GM10248 (cell line): ENCODE data around the gene RERE.

ENCODE experiments used
- CTCF ChIA-PET: fragments of 300-600 bp; sonication (Branson Sonifier 250); formaldehyde crosslinking; extraction: SDS; loops from one replicate; lab custom pipeline; 2021; ENCODE audit warnings: antibody characterized with exemption; lab: Yijun Ruan, JAX
- POLR2A ChIA-PET: fragments of 350-650 bp; sonication (Branson Sonifier 250); formaldehyde crosslinking; extraction: SDS; loops from one replicate; lab custom pipeline; 2020; ENCODE audit warnings: antibody characterized with exemption; lab: Yijun Ruan, JAX
- DNase-seq: peaks from one replicate; pipeline ENCODE4 v3.0.0; 2012; ENCODE audit errors: extremely low spot score
- TF ChIP-seq, protein P1 (sequence below): IDR thresholded peaks from 2 replicates; pipeline ENCODE4 v1.5.1; 2012; ENCODE audit warnings: mild to moderate bottlenecking, low read depth; ENCODE audit errors: extremely low read depth, missing control alignments, control extremely low read depth

Gene RERE

DNA sequence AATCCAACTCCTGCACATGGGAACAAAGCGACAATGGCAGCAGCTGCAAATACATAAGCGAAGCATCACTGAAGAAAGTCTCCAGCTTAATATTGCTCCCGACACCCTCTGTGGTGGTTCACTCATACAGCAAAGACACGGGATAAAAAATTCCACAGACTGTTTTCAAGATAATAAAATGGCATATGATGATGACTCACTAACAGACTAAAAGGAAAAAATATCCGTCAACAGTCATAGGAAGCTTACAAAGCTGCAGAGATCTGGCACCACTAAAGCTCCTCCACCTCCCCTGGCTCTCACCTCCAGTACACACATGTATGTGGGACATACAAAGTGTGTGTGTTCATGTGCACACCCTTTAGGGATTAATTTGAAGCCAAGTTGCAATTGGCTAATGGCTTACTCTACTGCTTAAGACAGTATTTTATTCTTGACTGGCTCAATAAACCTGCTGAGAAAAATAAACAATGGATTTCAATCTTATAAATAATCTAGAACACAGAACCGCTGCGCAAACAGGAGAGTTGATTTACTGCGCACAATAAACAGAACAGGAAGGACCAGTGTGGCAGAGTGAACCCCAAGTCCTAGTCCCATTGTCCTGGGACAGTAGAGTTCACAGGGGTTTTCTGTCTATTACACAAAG lies 405.1 kb downstream of the RERE start:
- POLR2A ChIA-PET = no interaction called here
- DNase-seq = no peak
- TF ChIP-seq, protein P1, sequence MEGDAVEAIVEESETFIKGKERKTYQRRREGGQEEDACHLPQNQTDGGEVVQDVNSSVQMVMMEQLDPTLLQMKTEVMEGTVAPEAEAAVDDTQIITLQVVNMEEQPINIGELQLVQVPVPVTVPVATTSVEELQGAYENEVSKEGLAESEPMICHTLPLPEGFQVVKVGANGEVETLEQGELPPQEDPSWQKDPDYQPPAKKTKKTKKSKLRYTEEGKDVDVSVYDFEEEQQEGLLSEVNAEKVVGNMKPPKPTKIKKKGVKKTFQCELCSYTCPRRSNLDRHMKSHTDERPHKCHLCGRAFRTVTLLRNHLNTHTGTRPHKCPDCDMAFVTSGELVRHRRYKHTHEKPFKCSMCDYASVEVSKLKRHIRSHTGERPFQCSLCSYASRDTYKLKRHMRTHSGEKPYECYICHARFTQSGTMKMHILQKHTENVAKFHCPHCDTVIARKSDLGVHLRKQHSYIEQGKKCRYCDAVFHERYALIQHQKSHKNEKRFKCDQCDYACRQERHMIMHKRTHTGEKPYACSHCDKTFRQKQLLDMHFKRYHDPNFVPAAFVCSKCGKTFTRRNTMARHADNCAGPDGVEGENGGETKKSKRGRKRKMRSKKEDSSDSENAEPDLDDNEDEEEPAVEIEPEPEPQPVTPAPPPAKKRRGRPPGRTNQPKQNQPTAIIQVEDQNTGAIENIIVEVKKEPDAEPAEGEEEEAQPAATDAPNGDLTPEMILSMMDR = no peak
- CTCF ChIA-PET = interaction anchor here (1.7 to 1.8 kb wide), 2 partner anchors 9 to 14 kb away, joined by 4 to 5 read pairs; no protein-coding TSS in a partner anchor

DNA sequence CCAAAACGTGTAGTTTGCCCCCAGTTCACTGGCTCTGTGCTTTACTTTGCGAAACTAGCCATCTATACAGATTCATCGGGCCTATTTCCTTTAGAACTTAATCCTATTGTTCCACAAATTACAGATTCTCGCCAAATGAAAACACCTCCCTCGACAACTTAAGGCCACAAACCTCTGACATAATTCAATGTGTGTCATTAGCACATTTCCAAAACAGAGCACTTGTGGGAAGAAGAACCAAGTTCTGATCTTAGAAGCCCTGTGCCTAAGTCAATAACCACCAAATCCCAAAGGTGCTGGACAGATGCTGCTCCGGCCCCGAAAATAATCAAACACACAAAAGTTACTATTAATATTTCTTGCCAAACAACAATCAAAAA lies 405.6 kb downstream of the RERE start:
- TF ChIP-seq, protein P1 = no peak
- no peak for DNase-seq
- ChIA-PET CTCF (interaction anchor here (1.7 to 1.8 kb wide), 2 partner anchors 10 to 13 kb away, joined by 4 to 5 read pairs; no protein-coding TSS in a partner anchor), POLR2A (no interaction called here)

DNA sequence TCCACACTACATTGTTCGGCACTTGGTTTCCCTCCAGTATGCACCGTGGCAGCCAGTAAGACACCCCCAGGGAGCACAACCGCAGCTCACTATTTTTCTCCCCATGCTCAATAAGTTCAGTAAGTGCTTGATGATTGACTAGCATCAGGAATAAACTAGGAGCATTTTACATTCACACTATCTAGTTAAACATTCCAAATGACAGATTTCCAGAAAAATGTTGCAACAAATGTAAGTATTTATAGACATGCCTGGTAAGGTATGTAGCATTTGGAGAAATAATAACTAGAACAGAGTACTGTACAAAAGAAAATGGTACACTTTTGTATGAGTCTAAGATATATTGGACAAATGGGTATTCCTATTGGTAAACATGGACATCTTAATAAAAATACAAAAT lies 406.6 kb downstream of the RERE start:
- CTCF ChIA-PET = interaction anchor here (1.7 to 1.8 kb wide), 2 partner anchors 11 to 12 kb away, joined by 4 to 5 read pairs; no protein-coding TSS in a partner anchor
- POLR2A ChIA-PET = no interaction called here
- DNase-seq = no peak

DNA sequence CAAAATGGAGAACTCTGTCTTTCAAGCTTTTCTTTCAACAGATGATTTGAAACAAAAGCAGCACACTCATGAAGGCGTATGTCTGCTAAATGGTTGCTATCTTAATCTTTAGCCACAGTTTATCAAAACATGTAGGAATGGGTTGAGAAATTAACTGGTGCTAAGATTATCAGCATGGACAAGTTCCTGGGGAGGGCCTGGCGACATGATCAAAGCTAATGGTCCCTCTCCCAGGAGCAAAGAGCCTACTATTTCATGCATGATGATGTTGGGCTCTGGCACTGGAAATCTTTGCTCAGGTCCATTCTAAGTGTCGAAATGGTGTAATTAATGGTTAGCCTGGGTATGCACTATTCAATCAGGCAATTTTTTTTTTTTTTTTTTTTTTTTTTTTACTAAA lies 407.8 kb downstream of the RERE start:
- no peak for DNase-seq
- ChIA-PET POLR2A (no interaction called here), CTCF (interaction anchor here (0.7 to 1.6 kb wide), 14 partner anchors 8 to 317 kb away, joined by 3 to 5 read pairs (median 4); no protein-coding TSS in a partner anchor)
- TF ChIP-seq, protein P1 = no peak

More for the DNA sequence above, 406.6 kb downstream of the RERE start:
- TF ChIP-seq, protein P1 = no peak

DNA sequence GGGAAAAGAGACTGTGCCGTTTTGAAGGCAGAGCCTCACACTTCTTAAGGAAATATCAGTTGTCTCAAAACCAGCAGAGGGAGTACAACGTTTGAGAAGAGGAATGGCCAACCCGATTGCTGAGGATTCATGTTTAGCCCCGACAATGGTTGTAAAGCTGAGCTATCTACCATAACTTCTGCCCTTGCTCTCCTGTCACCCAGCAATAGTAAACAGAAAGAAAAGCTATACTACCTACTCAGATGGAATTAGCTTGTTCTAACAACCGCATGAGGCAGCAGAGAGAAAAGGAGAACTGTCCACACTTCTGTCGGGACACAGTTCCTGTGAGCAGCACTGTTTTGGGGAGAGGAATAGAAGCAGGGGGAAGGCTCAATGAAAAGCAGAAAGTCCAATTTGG lies 408.3 kb downstream of the RERE start:
- TF ChIP-seq, protein P1 = peak; percentile 31

DNA sequence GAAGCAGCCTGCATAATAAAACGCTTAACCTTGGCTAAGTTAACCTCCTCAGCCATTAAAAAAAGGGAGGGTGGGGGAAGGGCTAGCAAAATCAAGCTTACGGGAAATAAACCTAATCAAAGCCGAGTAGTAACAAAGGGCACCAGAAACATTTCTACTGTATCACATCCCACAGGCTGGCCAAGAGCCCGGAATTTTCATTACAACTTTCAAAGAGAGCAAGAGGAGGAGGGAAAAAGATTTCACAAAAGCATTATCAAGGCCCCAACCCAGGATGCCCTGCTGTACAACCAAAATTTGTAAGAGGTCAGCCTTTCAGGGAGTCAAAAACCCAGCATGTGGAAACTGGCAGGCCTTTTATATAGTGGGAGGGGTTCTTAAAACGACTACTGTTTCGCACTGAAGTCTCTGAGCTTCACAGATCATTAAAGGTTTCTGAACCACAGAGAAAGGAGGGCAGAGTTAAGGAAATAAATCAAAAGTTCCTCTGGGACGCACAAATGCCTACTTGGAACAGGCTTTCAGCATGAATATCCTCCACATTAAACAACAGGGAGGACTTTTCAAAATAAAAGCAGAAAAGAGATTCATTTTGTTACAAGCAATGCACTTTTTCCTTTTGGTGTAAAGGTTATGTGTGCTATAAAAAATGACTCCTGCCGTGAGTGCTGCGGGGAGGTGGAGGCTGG lies 409.1 kb downstream of the RERE start:
- ChIA-PET CTCF (interaction anchor here (0.9 to 1.6 kb wide), 6 partner anchors 11 to 318 kb away, joined by 3 to 5 read pairs (median 3); no protein-coding TSS in a partner anchor), POLR2A (no interaction called here)
- TF ChIP-seq, protein P1 = no peak
- DNase-seq = no peak

More for the DNA sequence above, 408.3 kb downstream of the RERE start:
- POLR2A ChIA-PET = no interaction called here
- CTCF ChIA-PET = interaction anchor here (0.7 to 1.6 kb wide), 14 partner anchors 8 to 317 kb away, joined by 3 to 5 read pairs (median 4); no protein-coding TSS in a partner anchor
- DNase-seq = no peak
